HepG2 (cell line): Measurements from ENCODE around the gene DDI2. TPM values are rescaled to one million over a fixed set of nuclear protein-coding genes. Genes with fewer than 3 reads are reported as not detected.

Source experiments
- AHR ChIP-seq: IDR thresholded peaks from 2 replicates; pipeline ENCODE4 v1.6.1; 2018; ENCODE audit warnings: missing genetic modification reagents, missing compliant biosample characterization
- ARID5B ChIP-seq: IDR thresholded peaks from 2 replicates; pipeline ENCODE4 v1.4.0; 2020; ENCODE audit warnings: mild to moderate bottlenecking, missing genetic modification reagents
- FOXK2 ChIP-seq: fragments of 450-650 bp; IDR thresholded peaks from 2 replicates; pipeline ENCODE4 v1.6.1; 2016
- GLI4 ChIP-seq: sonication (generic); formaldehyde crosslinking; IDR thresholded peaks from 2 replicates; pipeline ENCODE4 v1.5.1; 2020; ENCODE audit warnings: missing genetic modification reagents, mild to moderate bottlenecking, moderate library complexity, borderline replicate concordance
- MIXL1 ChIP-seq: IDR thresholded peaks from 2 replicates; pipeline ENCODE4 v1.6.1; 2016
- NFKB2 ChIP-seq: sonication (generic); formaldehyde crosslinking; IDR thresholded peaks from 2 replicates; pipeline ENCODE4 v1.4.0; 2020; ENCODE audit warnings: missing genetic modification reagents, borderline replicate concordance
- NR0B2 ChIP-seq: sonication (generic); formaldehyde crosslinking; IDR thresholded peaks from 2 replicates; pipeline ENCODE4 v1.4.0; 2020; ENCODE audit warnings: mild to moderate bottlenecking, missing genetic modification reagents
- POGK ChIP-seq: sonication (generic); formaldehyde crosslinking; conservative IDR thresholded peaks from 2 replicates; pipeline ENCODE4 v1.8.0; 2022; ENCODE audit warnings: mild to moderate bottlenecking, moderate library complexity, missing genetic modification reagents
- PTBP1 ChIP-seq: fragments of 200-400 bp; formaldehyde crosslinking; IDR thresholded peaks from 2 replicates; pipeline ENCODE4 v1.6.1; 2018; ENCODE audit warnings: low read length, low read depth; ENCODE audit not compliant: poor library complexity, severe bottlenecking
- SMAD1 ChIP-seq: sonication (generic); formaldehyde crosslinking; IDR thresholded peaks from 2 replicates; pipeline ENCODE4 v1.4.0; 2020; ENCODE audit warnings: missing genetic modification reagents, low read depth, mild to moderate bottlenecking, borderline replicate concordance
- SNAPC4 ChIP-seq: sonication (generic); formaldehyde crosslinking; IDR thresholded peaks from 2 replicates; pipeline ENCODE4 v1.4.0; 2020; ENCODE audit warnings: mild to moderate bottlenecking, missing genetic modification reagents
- SRF ChIP-seq: IDR thresholded peaks from 2 replicates; pipeline ENCODE4 v1.6.1; 2011; ENCODE audit warnings: mild to moderate bottlenecking, low read depth, low read length, moderate library complexity
- TCF7L2 ChIP-seq: IDR thresholded peaks from 2 replicates; pipeline ENCODE4 v1.6.1; 2011; ENCODE audit warnings: mild to moderate bottlenecking, low read depth, low read length, moderate library complexity
- TEAD3 ChIP-seq: optimal IDR thresholded peaks from 2 replicates; pipeline ENCODE3; 2016; ENCODE audit warnings: borderline replicate concordance
- YEATS2 ChIP-seq: sonication (generic); formaldehyde crosslinking; IDR thresholded peaks from 2 replicates; pipeline ENCODE4 v1.4.0; 2020; ENCODE audit warnings: missing genetic modification reagents, borderline replicate concordance
- ZNF484 ChIP-seq: sonication (generic); formaldehyde crosslinking; IDR thresholded peaks from 2 replicates; pipeline ENCODE4 v1.5.1; 2020; ENCODE audit warnings: mild to moderate bottlenecking, low read depth, missing genetic modification reagents, borderline replicate concordance
- ZNF510 ChIP-seq: sonication (generic); formaldehyde crosslinking; IDR thresholded peaks from 2 replicates; pipeline ENCODE4 v1.4.0; 2020; ENCODE audit warnings: low read depth, mild to moderate bottlenecking, missing genetic modification reagents
- ZNF570 ChIP-seq: sonication (generic); formaldehyde crosslinking; IDR thresholded peaks from 2 replicates; pipeline ENCODE4 v1.4.0; 2020; ENCODE audit warnings: mild to moderate bottlenecking, missing genetic modification reagents, borderline replicate concordance
- polyA plus RNA-seq, 8 experiments: library from polyadenylated mRNA; depleted of rRNA in 3 of 8; stranded (reverse) in 7 of 8; unstranded in 1 of 8; fragments of >200 nt; fragmentation: Illumina TruSeq in 4 of 8; extraction: Trizol in 4 of 8; gene quantifications; 2 replicates each; pipeline versions ENCODE4 v1.2.1 to v1.2.3, GENCODE V29; 2011 to 2016; ENCODE audit warnings: low read depth in 4 of 8, missing spikeins in 1 of 8, mixed read lengths in 1 of 8; ENCODE audit not compliant: insufficient read depth in 1 of 8
- total RNA-seq, 5 experiments: library from RNA; depleted of rRNA; stranded (reverse); fragments of >200 nt; fragmentation: Illumina TruSeq; extraction: Trizol; gene quantifications; 2 replicates each; pipeline ENCODE4 v1.2.3, GENCODE V29; 2016; ENCODE audit warnings: low read depth in 1 of 5

DDI2 gene
- total and polyA plus RNA-seq, 2 of the 13 experiments (the other 11 are each of a cell fraction or from before 2014, with no cell fraction given): 8.5 to 25.7 TPM

- no peak for TF ChIP-seq SNAPC4 (CRISPR knock-in tag)
- TF ChIP-seq SMAD1: no peak
- no peak for TF ChIP-seq ZNF484
- TF ChIP-seq ZNF570 (CRISPR knock-in tag): no peak
- TF ChIP-seq TEAD3 (CRISPR knock-in tag): peak; percentile 67
- TF ChIP-seq YEATS2 (CRISPR knock-in tag): peak; percentile 59; the same call in 1 of the 2 replicates
- no peak for TF ChIP-seq GLI4
- TF ChIP-seq FOXK2: no peak
- TF ChIP-seq ARID5B: peak; percentile 90
- TF ChIP-seq NR0B2 (CRISPR knock-in tag): no peak
- no peak for TF ChIP-seq SRF
- TF ChIP-seq TCF7L2: no peak
- peak; percentile 98 for TF ChIP-seq POGK (CRISPR knock-in tag)
- peak; percentile 54; the same call in 1 of the 2 replicates for TF ChIP-seq AHR (CRISPR knock-in tag)
- TF ChIP-seq ZNF510 (CRISPR knock-in tag): 0 out of 2 replicates have a peak, but pooled peaks have one; percentile 45
- no peak for TF ChIP-seq PTBP1
- TF ChIP-seq MIXL1 (CRISPR knock-in tag): peak; percentile 64; the same call in 1 of the 2 replicates
- peak; percentile 63 for TF ChIP-seq NFKB2
Observed at GRCh38 chr1:15584489-15585363, 32.5 kb upstream of the DDI2 start, which contains the start of gene AGMAT (continued).
